NCI-H128 (cell line): ENCODE data around the gene GNRH2.
"Not testable (repeated sequence)": the region's sequence is repeated elsewhere in the genome, so short reads cannot be mapped to it uniquely, and the experiment has no call there.

ENCODE experiments used
- DNase-seq: peaks from one replicate; lab custom pipeline; 2025; ENCODE audit not compliant: unreplicated experiment; lab: John Stamatoyannopoulos, UW

The GNRH2 gene

DNA sequence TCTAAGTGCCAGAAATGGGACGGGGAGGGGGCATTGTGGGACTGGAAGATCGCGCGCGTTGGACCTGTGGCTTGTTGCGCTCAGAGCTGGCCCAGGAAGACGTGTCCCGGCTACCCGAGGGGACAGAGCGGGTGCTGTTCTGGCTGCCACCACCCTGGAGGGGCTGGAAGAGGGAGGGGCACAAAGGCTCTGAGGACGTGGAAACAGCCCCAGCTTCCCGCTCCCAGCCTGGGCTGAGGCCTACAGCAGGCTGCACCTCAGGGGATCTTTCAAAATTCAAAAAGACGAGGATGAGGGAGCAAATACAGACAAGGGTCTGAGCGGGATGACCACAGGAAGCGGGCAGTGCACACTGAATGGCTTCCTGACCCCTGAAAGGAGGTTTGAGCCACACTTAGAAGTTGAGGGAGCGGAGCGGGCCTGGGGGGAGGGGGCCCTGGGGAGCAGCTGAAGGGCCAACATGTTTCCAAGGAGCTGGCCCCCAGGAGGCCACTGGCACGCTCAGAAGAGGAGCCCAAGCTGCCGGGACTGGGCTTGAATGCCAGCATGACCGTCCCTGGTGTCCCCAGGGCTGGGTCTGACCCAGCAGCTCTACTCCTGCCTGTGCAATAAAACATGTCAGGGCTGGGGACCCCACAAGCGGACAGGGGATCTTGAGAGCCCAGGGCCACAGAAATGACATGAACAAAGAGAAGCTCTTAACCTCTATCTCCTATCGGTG lies 29.3 kb downstream of the GNRH2 start:
- DNase-seq: no peak

DNA sequence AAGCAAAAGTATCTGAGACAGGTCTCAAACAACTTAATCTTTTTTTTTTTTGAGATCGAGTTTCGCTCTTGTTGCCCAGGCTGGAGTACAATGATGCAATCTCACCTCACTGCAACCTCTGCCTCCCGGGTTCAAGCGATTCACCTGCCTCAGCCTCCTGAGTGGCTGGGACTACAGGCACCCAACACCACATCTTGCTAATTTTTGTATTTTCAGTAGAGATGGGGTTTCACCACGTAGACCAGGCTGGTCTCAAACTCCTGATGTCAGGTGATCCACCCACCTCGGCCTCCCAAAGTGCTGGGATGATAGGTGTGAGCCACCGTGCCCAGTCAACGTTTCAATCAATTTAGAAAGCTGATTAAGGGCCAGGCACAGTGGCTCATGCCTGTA lies 29.8 kb downstream of the GNRH2 start:
- DNase-seq: not testable (repeated sequence)

DNA sequence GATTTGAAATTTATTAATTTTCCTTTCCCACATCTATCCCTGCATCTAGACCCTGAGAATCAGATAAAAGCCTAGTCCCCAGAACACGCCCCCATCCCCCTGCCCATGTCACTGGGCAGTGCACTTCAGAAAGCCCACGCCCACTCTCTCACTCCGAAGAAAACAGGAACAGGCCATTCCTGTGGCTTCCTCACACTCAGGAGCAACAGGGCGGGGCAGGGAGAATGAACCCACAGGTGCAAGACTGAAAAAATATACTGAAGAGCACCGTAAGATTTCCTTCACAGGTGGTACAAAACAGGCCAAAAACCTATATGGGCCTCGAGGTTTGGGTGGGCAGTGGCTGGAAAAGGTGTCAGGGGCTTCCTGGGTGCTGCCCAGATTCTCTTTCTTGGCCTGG lies 31.4 kb downstream of the GNRH2 start:
- DNase-seq: no peak

DNA sequence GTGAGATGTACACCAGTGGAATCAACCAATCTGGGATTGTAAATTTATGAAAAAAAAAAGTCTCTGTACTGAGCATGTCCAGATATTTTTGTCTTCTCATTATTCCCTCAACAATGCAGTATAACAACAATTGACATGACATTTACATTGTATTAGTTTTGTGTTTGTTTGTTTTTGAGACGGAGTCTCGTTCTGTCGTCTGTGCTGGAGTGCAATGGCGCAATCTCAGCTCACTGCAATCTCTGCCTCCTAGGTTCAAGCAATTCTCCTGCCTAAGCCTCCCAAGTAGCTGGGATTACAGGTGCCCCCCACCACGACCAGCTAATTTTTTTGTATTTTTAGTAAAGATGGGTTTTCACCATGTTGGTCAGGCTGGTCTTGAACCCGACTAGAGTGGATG lies 31.9 kb downstream of the GNRH2 start:
- not testable (repeated sequence) for DNase-seq

DNA sequence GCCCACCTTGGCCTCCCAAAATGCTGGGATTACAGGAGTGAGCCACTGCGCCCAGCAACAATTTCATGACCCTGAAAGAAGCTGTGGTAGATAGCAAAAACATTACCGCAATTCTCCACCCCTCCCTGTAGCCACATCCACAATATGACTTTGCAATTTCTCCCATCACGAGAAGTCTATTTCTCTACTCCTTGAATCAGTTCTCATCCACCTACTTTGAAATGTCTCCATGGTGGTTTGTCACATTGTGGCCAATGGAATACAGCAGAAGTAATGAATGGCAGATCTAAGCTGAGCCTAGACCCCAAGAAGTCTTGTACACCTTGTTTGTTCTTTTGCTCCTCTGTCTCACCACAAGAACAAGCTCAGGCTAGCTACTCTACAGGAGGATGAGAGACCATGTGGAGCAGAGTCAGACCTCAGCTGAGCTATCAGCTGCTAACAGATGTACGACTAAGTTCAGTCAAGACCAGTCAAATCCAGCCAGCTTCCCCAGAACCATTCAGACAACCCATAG lies 34.3 kb downstream of the GNRH2 start:
- DNase-seq: no peak

DNA sequence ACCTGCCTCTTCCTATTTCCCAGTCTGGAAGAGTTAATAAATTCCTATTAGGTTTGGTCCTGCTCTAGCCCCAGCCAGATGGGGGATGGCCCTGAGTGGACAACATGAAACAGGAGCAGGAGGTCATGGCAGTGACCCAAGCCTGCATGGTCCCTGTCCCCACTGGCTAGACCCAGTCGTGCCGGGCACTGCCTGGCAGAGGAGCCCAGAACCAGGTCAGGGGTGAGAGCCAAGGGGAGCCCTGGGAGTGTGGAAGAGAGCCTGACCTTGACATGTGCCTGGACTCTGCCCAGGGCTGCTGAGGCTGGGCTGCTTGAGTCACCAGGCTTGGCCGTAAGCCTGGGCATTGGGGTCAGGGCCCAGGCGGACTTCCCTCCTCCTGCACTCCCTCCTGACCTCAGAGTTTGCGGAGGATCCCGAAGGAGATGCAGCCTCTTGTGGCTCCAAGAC lies 37.5 kb downstream of the GNRH2 start:
- no peak for DNase-seq

DNA sequence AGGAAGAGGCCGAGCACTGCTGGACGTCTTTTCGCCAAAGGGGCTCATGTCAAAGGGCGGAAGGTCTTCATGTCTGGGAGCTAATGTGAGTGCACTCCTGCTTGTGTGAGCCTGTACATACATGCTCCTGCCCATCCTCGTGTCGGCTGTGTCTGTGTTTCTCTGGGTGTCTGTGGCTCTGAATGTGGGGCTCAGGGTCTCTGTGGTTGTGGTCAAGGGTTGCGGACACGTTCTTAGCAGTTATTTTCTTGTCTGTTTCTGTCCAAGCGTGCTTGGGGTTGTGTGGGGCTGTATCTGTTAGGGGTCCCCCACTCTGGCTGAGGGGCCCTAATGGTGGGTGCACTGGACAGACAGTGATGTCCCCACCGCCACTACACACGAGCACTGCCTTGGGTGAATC lies 38.2 kb downstream of the GNRH2 start:
- DNase-seq: no peak

DNA sequence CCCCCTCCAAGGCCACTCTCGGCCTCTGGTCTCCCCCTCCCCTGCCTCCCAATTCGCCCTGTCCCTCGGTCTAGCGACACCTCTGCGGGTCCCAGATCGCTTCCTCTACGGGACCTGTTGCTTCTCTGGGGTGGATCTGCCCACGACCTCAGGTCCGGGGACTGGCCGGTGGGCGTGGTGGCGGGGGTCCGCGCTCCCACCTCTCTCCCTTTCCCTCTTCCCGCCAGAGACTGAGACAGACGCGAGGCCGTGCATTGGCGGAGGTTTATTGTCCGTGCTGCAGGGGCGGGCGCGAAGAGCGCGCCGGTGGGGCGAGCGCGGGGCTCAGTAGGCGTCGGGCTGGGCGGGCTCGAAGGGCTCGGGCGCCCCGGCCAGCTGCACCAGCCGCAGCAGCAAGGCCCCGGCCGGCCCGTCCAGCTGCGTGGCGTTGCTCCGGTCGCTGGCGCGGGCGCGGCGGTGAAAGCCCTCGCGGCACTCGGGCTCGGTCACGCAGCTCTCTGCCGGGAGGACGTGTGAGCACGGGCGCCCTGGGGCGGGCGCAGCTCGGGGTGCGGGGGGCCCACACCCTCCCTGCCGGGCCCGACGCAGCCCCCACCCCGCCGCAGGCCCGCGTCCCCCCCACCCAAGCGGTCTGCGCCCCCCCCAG lies 39.0 kb downstream of the GNRH2 start:
- no peak for DNase-seq

DNA sequence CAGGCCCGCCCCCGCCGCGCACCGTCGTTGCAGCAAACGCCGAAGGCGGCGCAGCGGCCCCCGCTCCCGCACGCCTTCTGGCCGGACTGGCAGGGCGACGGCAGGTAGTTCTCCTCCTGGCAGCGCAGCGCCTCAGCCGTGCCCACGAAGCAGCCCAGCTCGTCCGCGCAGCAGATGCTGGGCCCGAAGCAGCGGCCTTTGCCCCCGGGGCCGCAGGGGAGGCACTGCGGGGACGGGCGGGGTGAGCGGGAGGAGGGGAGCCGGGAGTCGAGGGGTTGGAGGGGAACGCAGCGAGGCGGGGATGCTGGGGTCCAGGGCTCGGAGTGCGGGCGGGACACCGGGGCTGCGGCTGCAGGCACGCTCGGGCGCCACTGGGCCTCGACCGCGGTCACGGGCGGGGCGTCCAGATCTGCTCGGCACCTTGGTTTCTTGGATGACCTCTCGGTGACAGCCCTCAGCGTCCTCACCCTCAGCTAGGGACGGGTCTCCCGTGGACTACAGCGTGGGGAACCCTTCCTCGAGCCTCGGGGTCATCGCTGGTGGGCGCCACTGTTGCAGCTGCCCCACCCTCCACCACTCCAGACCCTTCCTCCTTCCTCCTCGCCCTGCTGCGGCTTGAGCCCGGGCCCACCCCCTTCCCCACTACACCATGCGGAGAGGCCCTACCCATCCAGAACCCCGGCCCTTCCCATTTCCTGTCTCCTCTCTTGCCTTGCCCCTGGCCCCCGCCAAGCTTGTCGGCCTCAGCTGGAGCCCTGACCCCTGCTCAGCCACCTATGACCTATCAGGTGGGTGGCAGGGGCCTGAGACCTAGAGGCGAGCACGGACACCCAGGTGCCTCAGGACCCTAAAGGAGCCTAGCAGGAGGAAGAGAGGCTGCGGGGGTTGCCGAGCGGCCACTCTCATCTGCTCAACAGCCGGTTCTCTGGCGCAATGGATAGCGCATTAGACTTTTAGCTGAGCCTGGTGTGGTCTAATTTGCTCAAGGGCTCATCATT lies 39.8 kb downstream of the GNRH2 start:
- DNase-seq: no peak

DNA sequence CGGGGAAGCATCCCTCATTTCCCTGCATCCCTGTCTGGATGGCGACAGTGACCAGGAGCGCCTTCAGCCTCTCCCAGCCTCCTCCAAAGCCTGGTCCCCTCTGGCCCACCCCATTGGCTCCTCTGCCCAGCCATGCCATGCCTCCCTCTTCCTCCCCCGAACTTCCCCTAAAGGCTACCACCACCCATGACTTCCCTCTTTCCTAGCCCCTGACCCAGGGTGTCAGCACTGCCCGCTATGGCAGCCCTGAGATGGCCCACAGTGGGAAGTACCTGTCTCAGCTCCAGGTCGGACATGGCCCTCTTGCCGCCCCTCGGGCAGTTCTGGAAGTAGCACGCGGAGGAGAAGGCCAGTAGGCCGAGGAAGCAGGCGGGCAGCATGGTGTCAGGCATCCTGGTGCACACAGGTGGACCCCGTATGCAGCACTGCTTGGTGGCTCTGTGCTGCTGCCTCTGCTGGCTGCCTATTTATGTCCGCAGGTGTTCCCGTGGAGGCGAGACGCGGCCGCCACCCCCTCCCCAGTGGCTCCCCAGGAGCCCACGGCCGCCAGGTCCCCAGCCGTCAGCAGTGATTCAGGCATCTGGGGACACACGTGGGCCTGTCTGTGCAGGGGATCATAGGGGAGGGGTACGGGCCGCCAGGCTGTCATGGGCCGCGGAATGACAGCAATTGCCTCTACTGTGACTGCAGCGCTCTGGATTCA lies 41.0 kb downstream of the GNRH2 start, which contains the start of gene AVP:
Gene AVP (minus strand): TSS at position 442 of the 703 bp plus-strand sequence. CDS start 50 bp downstream, at position 392.
- no peak for DNase-seq

DNA sequence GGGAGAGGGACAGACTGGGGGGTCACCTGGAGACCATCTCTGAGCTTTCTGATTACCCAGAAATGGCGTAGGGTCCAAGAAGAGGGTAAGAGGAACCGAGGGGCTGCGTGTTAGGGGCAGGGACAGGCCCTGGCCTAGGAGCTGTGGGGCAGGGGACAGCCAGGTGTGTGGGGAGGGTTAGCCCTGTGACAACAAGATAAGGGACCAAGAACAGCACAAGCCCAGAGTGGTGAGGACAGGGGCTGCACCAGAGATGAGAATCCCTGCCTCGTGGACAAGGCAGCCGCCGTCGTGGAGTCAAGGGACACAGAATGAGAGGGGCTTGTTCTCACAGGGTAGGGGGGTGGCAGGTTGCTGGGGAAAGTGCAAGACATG lies 41.6 kb downstream of the GNRH2 start:
- DNase-seq: no peak

DNA sequence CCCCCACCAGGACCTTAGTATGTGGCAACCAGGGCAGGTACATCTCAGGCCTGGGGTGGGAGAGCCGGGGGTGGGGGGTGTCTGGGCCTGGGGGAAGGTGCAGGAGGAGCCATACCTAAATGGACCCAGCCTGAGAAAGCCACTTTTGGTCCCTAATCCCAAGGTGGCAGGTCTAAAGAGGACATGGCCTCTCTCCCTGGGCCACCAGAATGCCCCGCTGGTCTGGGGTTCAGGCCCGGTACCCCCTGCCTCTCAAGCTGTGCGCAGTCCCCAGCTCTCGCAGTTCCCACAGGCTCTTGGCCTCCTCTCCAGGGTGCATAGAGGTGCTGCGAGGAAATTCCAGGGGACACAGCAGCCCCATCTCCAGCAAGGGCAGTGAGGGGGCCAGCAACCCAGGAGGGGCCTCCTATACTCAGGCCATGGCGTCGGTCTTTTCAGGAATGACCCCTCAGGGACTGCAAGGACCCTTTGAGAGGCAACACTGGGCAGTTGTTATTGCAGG lies 42.2 kb downstream of the GNRH2 start:
- no peak for DNase-seq

DNA sequence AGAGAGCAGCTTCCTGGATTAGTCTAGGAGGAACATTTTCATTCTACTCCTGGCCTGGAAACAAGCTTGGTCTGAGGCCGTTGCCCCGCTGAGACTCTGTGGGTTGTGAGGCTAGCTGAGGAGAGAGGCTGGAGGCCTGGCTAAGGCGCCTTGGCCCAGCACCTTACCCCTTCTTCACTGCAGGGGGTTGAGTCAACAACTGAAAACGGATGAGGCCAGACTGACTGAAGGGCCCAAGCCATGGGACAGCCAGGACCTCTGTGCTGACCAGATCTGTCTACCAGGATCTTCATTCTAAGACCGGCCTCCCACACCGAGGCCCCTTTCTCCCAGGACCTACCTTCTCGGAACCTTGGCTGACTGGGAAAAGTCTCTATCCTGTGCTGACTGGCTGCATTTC lies 44.6 kb downstream of the GNRH2 start:
- DNase-seq: no peak

DNA sequence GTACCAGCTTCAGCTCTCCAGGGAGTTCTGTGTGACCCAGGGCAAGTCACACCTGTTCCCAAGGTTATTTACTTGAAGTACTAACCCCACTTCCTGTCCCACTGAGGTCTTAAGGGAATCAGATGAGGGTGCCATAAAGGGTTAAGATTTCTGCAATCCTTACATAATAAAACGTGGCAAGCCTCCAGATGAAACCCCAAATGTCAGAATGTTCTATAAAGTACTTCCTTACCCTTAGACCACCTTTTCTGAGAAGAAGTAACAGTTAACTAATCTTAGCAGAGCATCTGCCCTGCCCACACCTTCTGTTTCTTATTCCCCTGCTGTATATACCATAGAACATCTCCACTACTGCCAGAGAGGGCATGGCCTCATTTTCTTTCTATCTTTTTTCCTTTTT lies 47.1 kb downstream of the GNRH2 start:
- DNase-seq: no peak

DNA sequence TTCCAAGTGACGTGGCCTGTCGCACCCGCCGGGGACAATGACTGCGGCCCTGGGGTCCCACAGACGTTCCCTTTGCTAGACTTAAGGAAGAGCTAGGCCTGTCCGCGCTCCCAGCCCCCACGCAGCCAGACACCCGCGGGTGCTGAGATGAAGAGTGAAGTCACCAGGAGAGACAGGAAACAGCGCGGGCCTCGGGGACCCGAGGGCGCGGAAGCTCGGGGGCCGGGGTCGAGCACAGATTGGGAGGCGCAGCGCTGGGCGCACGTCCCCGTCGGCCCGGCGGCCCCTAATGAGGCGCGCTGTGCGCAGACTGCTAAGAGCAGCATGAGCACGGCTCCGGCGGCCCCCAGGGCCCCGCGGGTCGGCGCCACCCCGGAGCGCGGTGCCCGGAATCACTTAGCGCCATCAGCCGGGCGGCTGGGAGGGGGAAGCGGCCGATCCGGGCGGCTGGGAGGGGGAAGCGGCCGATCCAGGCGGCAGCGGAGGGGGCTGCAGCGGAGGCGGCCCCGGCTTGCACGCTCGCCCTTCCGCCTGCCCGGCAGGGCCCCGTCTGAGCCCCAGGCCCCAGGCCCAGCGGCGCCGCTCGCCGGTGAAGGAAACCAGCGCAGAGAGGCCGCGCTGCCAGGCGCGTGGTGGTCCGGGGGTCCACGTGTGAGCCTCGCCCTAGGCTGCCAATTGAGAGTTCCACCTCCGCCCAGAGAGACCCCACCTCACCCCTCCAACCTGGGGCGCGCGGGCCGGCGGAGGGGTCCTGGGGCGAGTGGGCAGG lies 49.4 kb downstream of the GNRH2 start:
- DNase-seq: no peak

DNA sequence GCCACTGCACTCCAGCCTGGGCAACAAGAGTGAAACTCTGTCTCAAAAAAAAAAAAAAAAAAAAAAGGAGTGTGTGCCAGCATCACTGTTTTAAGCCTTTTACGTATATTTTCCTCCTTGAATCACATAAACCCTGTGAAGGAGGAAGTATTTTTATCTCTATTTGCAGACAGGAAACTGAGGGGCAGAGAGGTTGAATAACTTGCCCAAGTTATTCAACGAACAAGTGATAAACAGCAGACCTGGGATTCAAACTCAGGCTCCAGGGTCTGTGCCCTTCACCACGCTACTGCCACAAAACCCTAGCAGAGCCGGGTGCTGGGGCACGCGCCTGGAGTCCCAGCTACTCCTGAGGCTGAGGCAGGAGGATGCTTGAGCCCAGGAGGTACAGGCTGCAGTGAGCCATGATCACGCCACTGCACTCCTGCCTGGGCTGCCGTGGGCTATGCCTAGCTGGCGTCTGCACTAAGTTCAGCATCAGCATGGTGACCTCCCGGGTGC lies 50.5 kb downstream of the GNRH2 start:
- DNase-seq: no peak

DNA sequence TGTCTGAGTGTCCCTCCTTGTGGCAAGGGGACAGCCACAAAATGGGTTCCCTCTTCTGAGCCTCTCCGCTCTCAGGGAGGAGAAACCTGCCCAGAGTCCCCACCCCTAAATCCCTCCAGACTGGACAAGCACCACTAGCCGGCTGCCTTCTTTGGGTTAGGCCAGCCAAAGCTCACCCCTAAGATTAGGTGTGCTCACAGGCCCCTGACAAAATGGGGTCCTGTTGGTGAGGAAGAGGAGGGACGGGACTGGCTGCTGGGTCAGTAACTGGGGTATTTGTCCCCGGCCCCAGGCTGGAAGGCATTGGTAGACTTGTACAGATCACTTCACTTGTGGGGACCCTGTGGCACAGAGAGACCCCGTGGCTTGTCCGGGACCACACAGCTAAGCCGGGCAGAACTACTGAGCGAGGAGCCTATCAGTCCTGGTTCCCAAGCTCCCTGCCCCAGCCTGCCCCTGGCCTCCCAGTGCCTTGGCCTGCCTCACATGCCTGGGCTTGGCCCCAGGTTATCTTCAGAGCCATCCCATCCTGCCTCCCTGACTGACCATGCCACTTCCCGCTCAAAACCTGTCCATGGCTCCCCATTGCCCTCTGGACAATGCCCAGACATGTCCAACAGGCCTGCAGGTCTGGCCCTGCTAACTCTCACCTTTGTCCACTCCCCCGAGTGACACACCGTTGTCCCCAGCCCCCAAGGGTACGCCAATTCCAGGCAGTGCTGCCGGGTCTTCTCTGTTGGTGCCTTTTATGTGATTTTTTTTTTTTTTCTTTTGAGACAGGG lies 51.6 kb downstream of the GNRH2 start:
- DNase-seq: no peak
